Common myeloid progenitor, CD34-positive (primary cell): Measurements from ENCODE around the gene CTTN.

Experiments
- CTCF ChIA-PET: fragments of 350-600 bp; sonication (Branson Sonifier 250); formaldehyde crosslinking; loops from one replicate; lab custom pipeline; 2021; ENCODE audit warnings: antibody characterized with exemption; lab: Charles Lee
- POLR2A ChIA-PET: fragments of 350-600 bp; sonication (Branson Sonifier 250); formaldehyde crosslinking; loops from one replicate; lab custom pipeline; 2021; ENCODE audit warnings: antibody characterized with exemption; lab: Charles Lee
- DNase-seq, 3 donors: peaks; one replicate each; pipeline versions ENCODE4 v3.0.0 to v3.0.0-alpha.2; 2013
- H3K27ac ChIP-seq, 2 experiments: 1 replicate in 1 of 2; 2 replicates in 1 of 2; pipeline ENCODE4 v1.7.0; 2013; ENCODE audit warnings: inconsistent platforms in 2 of 2, low read length in 2 of 2, mild to moderate bottlenecking in 2 of 2, low read depth in 1 of 2, moderate library complexity in 1 of 2; ENCODE audit not compliant: severe bottlenecking in 2 of 2, insufficient read depth in 1 of 2, poor library complexity in 1 of 2
- H3K27me3 ChIP-seq, 5 experiments: replicated peaks in 2 of 5; 1 replicate in 3 of 5; 2 replicates in 2 of 5; pipeline versions ENCODE4 v1.6.1 to v1.7.0; 2013; ENCODE audit warnings: low read length in 4 of 5, mild to moderate bottlenecking in 2 of 5, moderate library complexity in 2 of 5, inconsistent platforms in 1 of 5; ENCODE audit not compliant: insufficient read depth in 5 of 5, control insufficient read depth in 4 of 5
- H3K36me3 ChIP-seq, 4 experiments: 1 replicate in 2 of 4; 2 replicates in 2 of 4; pipeline versions ENCODE4 v1.6.1 to v1.7.0; 2013; ENCODE audit warnings: low read length in 3 of 4, control low read depth in 1 of 4, mild to moderate bottlenecking in 1 of 4; ENCODE audit not compliant: control insufficient read depth in 4 of 4, insufficient read depth in 4 of 4
- H3K4me1 ChIP-seq, 4 experiments: 1 replicate in 3 of 4; 2 replicates in 1 of 4; pipeline versions ENCODE4 v1.6.1 to v1.7.1; 2013; ENCODE audit warnings: low read length in 3 of 4, mild to moderate bottlenecking in 3 of 4, control low read depth in 1 of 4, inconsistent platforms in 1 of 4, moderate library complexity in 1 of 4; ENCODE audit not compliant: control insufficient read depth in 4 of 4, insufficient read depth in 4 of 4; ENCODE audit errors: control extremely low read depth in 1 of 4
- H3K4me3 ChIP-seq, 7 experiments: 1 replicate in 4 of 7; 2 replicates in 3 of 7; pipeline versions ENCODE4 v1.5.1 to v1.7.0; 2013; ENCODE audit warnings: mild to moderate bottlenecking in 7 of 7, low read length in 6 of 7, moderate library complexity in 6 of 7, inconsistent platforms in 2 of 7, low read depth in 2 of 7, control low read depth in 1 of 7; ENCODE audit not compliant: insufficient read depth in 4 of 7, control insufficient read depth in 1 of 7; ENCODE audit errors: extremely low read depth in 1 of 7
- H3K9me3 ChIP-seq, 5 experiments: 1 replicate in 4 of 5; 2 replicates in 1 of 5; pipeline versions ENCODE4 v1.6.1 to v1.7.1; 2013; ENCODE audit warnings: low read length in 4 of 5, mild to moderate bottlenecking in 2 of 5, inconsistent platforms in 1 of 5, low read depth in 1 of 5, moderate library complexity in 1 of 5; ENCODE audit not compliant: control insufficient read depth in 4 of 5, insufficient read depth in 2 of 5; ENCODE audit errors: control extremely low read depth in 1 of 5
- WGBS: methylation state at CpG from one replicate; pipeline ENCODE4 v1.1.5; 2013; ENCODE audit not compliant: insufficient coverage; 5-methylcytosine and 5-hydroxymethylcytosine counted together

The CTTN gene

DNA sequence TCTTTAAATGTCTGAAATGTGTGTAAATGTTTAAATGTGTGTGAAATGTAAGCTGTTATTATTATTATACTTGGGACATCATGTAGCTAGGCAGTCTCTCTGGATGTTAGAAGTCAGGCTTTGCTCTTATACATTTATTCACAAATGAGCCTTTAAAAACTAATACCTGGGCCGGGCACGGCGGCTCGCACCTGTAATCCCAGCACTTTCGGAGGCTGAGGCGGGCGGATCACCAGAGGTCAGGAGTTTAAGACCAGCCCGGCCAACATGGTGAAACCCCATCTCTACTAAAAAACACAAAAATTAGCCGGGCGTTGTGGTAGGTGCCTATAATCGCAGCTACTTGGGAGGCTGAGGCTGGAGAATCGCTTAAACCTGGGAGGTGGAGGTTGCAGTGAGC lies 21.7 kb upstream of the CTTN start:
- no peak for DNase-seq
- 96% methylated on average over 5 of the region's 12 CpGs for WGBS
- CTCF ChIA-PET: interaction anchor here (1.6 to 2.5 kb wide), 2 partner anchors 10 to 37 kb away, joined by 3 to 5 read pairs; no protein-coding TSS in a partner anchor
- Histone ChIP-seq H3K27ac (no peak overlapping the region), H3K36me3 (peaks cover 18 to 60% (median 39%) of the 10 kb centered on the region in 4 experiments), H3K27me3 (no peaks in the 10 kb centered on the region), H3K4me3 (no peak overlapping the region), H3K4me1 (no peaks in the 10 kb centered on the region), H3K9me3 (no peaks in the 10 kb centered on the region)
- POLR2A ChIA-PET: no interaction called here

DNA sequence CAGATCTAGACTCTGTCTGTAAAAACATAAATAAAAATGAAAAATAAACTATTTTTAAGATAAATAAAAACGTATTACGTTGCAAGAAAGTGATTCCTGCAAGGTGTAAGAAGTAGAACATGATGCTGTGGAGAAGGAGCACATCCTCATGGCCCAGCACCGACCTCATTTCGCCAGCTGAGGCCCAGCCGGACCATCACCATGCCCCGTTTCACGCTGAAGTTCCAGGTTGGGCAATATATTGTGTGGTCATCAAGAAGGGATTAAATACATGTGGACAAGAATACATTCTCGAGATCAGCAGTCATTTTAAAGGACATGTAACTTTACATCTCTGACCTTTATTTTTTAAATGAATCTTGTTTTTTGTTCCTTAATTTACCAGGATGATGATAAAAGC lies 20.7 kb upstream of the CTTN start:
- H3K4me1 ChIP-seq: no peaks in the 10 kb centered on the region
- POLR2A ChIA-PET: no interaction called here
- H3K9me3 ChIP-seq: no peaks in the 10 kb centered on the region
- no peaks in the 10 kb centered on the region for H3K27me3 ChIP-seq
- H3K36me3 ChIP-seq: peaks cover 18 to 63% (median 39%) of the 10 kb centered on the region in 4 experiments
- no peak overlapping the region for H3K4me3 ChIP-seq
- no peak for DNase-seq
- H3K27ac ChIP-seq: no peak overlapping the region
- CTCF ChIA-PET: interaction anchor here (1.1 to 2.7 kb wide), 4 partner anchors 11 to 46 kb away, joined by 3 to 10 read pairs (median 6); no protein-coding TSS in a partner anchor
- no CpG with 5 or more reads among the region's 8 CpGs for WGBS

DNA sequence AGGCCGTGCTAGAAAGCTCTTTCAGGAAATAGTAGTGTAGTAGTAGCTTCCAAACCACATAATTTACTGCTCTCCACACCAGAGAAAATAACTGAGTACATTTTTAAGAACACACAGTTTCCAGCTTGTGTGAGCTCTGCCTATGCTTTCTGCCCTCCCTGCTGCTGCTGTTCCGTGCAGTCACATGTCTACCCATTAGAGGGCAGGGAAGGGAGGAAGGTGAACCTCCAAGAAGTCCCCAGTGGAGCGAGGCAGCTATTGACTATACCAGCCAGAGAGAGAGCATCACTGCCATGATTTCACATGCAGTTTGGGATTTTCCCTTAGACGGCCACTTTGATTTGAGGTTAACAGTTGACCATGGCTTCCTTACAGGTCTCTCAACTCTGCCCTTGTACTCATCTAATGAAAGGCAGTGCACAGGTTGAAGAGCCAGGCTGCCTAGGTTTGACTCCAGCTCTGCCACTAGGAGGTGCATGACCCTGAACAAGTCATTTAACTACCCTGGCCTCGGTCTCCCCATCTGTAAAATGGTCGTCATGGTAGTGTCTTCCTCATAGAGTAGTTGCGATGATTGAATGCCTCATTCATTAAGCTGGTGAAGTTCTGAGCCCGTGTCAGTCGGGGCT lies 19.7 kb upstream of the CTTN start:
- no peak overlapping the region for H3K4me3 ChIP-seq
- H3K27ac ChIP-seq: no peak overlapping the region
- CTCF ChIA-PET: interaction anchor here (0.8 to 2.7 kb wide), 5 partner anchors 11 to 46 kb away, joined by 3 to 10 read pairs (median 6); no protein-coding TSS in a partner anchor
- peaks cover 12 to 57% (median 34%) of the 10 kb centered on the region in 4 experiments for H3K36me3 ChIP-seq
- no peaks in the 10 kb centered on the region for H3K4me1 ChIP-seq
- peak in 1 of 3 donors; percentile 35 for DNase-seq
- WGBS: 87% methylated on average over 8 of the region's 9 CpGs
- POLR2A ChIA-PET: no interaction called here
- no peaks in the 10 kb centered on the region for H3K9me3 ChIP-seq
- no peaks in the 10 kb centered on the region for H3K27me3 ChIP-seq

DNA sequence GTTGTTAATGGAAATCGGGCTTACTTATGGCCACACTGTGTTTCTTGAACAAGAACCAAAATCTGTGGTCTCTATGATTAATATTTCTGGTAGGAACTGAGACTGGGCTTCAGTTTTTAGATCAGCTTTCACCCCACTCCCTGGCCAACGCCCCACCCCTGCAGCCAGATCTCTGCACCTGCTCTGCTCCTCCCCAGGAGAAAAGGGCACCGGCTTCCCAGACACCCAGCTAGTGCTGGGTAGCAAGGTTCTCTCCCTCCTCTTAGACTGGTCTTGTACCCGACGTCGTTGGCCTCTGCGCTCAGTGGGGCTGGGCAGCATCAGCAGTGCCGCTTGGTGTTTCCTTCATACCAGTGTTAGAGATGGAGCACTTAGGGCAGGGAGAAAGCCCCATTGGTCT lies 17.0 kb upstream of the CTTN start:
- H3K36me3 ChIP-seq: peaks cover 8 to 45% (median 28%) of the 10 kb centered on the region in 4 experiments
- POLR2A ChIA-PET: no interaction called here
- H3K27me3 ChIP-seq: no peaks in the 10 kb centered on the region
- H3K9me3 ChIP-seq: no peaks in the 10 kb centered on the region
- H3K27ac ChIP-seq: no peak overlapping the region
- peaks cover 0 to 2% (median 0%) of the 10 kb centered on the region in 4 experiments for H3K4me1 ChIP-seq
- no peak for DNase-seq
- no peak overlapping the region for H3K4me3 ChIP-seq
- CTCF ChIA-PET: no interaction called here
- 90% methylated on average over 6 of the region's 8 CpGs for WGBS

DNA sequence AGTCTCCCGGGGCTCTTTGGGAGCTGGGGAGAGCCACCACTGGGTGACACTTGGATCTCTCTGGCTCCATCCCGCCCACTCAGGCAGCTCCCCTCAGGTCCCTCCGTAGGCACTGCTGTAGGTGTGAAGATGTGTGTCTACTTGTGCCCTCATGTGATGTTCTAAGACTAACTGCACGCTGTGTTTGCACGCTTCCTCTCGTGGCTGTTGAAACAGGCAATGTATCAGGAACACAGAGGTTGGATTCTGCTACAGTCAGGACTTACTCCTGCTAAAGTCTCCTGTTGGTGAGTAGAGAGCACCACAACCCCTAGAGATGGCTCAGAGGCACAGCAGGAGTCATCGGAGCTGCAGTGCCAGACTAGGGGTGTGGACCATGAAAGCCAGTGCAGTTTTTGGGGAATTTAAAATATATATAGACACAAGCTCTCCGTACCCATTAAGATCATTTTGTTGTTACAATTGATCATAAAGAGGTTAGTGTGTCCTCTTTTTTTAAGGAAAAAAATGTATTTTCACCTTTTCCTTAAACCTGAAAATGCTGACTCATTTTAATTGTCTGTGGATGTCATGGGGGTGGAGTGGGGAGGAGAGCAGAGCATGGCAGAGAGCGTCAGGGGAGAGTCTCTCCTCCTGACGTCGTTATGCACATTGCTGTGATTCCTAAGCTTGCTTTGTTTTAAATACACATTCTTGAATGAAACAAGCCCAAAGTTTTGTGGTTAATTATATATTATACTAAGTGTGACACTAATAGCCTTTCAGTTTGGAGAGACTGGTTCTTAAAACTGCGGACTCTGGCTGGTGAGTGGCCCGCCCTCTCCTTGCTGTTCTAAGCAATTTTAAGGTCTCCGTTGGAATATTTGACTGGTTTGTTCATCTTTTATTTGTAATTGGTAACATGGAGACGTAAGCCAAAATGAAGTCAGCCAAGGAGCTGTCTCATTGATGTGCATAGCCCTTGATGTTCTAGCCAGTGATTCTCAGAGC lies 16.2 kb upstream of the CTTN start:
- 96% methylated on average over 9 of the region's 15 CpGs for WGBS
- no peak for DNase-seq
- Histone ChIP-seq H3K27me3 (no peaks in the 10 kb centered on the region), H3K4me1 (peaks cover 0 to 2% (median 0%) of the 10 kb centered on the region in 4 experiments), H3K27ac (no peak overlapping the region), H3K36me3 (peaks cover 7 to 40% (median 23%) of the 10 kb centered on the region in 4 experiments), H3K4me3 (no peak overlapping the region), H3K9me3 (no peaks in the 10 kb centered on the region)
- ChIA-PET CTCF (interaction anchor here (1.1 kb wide), 1 partner anchor 18 kb away, joined by 4 read pairs; no protein-coding TSS in a partner anchor), POLR2A (no interaction called here)

DNA sequence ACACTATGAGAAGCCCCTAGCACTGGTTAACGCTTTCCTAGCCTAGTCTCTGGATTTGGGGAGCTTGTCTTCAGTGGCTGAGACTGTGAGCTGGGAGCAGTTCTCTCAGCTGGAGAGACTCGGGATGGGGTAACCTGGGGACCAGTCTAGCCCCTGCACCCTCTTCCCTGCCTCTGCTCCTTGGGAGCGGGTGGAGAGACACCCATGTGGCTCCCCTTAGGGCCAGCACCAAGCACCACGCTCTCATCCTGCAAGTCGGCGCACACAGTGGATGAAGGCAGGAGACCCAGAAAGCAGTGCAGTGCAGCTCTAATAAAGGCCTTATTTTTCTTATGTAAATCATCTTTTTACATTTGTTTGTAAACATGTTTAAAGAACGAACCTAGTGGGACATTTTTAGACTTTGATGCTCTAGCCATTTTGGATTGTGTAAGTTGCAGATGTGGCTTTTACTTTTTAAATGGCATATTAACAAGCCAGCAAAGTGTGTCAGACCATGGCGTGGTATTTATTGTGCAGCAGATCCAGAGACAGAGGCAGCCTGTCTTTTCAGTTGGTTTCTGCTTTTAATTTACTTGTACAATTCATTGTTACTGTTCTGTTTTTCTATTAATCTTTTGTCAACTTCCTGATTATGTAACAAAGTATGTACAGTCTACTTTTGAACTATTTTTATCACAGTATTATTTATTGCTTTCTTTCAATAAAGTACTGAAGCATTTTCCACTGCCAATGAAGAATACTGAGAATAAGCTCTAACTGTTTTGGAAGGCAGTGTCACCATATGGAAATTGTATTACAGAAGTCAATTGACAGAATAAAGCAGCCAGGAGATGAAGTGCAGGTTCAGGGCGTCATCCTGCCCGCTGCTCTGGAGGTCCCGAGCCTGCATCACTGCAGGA lies 14.4 kb upstream of the CTTN start:
- POLR2A ChIA-PET: interaction anchor here (0.7 kb wide), 1 partner anchor 69 kb away, joined by 4 read pairs; no protein-coding TSS in a partner anchor
- DNase-seq: no peak
- no peaks in the 10 kb centered on the region for H3K9me3 ChIP-seq
- CTCF ChIA-PET: interaction anchor here (0.7 to 1.6 kb wide), 2 partner anchors 13 to 129 kb away, joined by 3 read pairs; no protein-coding TSS in a partner anchor
- peaks cover 0 to 2% (median 0%) of the 10 kb centered on the region in 4 experiments for H3K4me1 ChIP-seq
- H3K4me3 ChIP-seq: no peak overlapping the region
- no peaks in the 10 kb centered on the region for H3K27me3 ChIP-seq
- peaks cover 1 to 26% (median 13%) of the 10 kb centered on the region in 4 experiments for H3K36me3 ChIP-seq
- WGBS: 96% methylated on average over 6 of the region's 11 CpGs
- no peak overlapping the region for H3K27ac ChIP-seq
